ENCODE data around the gene MYL6.

DNA sequence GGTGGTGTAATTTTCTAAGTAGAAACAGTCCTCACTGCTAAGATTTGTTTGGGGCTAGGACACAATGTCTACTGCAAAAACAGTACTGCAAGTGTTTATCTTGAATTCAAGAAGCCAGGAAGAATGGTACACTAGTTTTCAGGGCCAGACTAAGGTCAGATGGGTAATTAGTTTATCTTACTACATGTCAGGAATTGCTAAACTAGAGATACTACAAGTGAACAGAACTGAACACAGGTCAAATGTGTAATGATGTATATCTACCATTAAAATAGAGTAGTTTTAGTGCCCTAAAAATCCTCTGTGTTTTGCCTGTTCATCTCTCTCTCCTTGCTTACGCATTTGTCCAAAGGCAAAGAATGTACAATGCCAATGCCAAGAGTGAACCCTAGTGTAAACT lies 44.1 kb upstream of the MYL6 start:
- no peak for TF ChIP-seq GABPA (IDR thresholded peaks at IDR 0.05; ENCODE audit: low read depth)
- TF ChIP-seq SP1 (IDR thresholded peaks at IDR 0.05; ENCODE audit: low read depth, low read length): no peak
- TF ChIP-seq POLR2AphosphoS5 (IDR thresholded peaks at IDR 0.05; ENCODE audit: low read length): 0 out of 2 replicates have a peak, but pooled peaks have one; percentile 14
- no peak for TF ChIP-seq ETV6 (conservative IDR thresholded peaks at IDR 0.05 in 1 of 2, IDR thresholded peaks at IDR 0.05 in 1 of 2; ENCODE audit: borderline replicate concordance in 1 of 2, low read depth in 1 of 2)
- TF ChIP-seq, protein P1, sequence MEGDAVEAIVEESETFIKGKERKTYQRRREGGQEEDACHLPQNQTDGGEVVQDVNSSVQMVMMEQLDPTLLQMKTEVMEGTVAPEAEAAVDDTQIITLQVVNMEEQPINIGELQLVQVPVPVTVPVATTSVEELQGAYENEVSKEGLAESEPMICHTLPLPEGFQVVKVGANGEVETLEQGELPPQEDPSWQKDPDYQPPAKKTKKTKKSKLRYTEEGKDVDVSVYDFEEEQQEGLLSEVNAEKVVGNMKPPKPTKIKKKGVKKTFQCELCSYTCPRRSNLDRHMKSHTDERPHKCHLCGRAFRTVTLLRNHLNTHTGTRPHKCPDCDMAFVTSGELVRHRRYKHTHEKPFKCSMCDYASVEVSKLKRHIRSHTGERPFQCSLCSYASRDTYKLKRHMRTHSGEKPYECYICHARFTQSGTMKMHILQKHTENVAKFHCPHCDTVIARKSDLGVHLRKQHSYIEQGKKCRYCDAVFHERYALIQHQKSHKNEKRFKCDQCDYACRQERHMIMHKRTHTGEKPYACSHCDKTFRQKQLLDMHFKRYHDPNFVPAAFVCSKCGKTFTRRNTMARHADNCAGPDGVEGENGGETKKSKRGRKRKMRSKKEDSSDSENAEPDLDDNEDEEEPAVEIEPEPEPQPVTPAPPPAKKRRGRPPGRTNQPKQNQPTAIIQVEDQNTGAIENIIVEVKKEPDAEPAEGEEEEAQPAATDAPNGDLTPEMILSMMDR (IDR thresholded peaks at IDR 0.05 in 2 of 3, conservative IDR thresholded peaks at IDR 0.05 in 1 of 3; ENCODE audit: control insufficient read depth in 2 of 3, extremely low read depth in 1 of 3, insufficient read depth in 1 of 3, low read depth in 3 of 3, low read length in 3 of 3): no peak
- TF ChIP-seq YY1 (IDR thresholded peaks at IDR 0.05; ENCODE audit: low read depth, low read length): no peak
- TF ChIP-seq EGR1 (IDR thresholded peaks at IDR 0.05; ENCODE audit: borderline replicate concordance in 1 of 2, low read depth in 2 of 2, low read length in 2 of 2): no peak
- no peak for TF ChIP-seq FOXK2 (IDR thresholded peaks at IDR 0.05)
- TF ChIP-seq POLR2A (IDR thresholded peaks at IDR 0.05; ENCODE audit: low read depth, low read length): no peak
- TF ChIP-seq ZNF24 (IDR thresholded peaks at IDR 0.05): no peak
